Measurements from ENCODE around the gene HOXD9. TPM values are rescaled to one million over a fixed set of nuclear protein-coding genes. Genes with fewer than 3 reads are reported as not detected.

HOXD9 gene
- total and polyA plus RNA-seq, 7 donors, result 0.46 to 27.1 (median 10.6) TPM

GRCh38 chr2:176110415-176111308 lies 11.9 kb upstream of the HOXD9 start:
- Histone ChIP-seq H3K9me3 (no peaks in the 10 kb centered on the region), H3K36me3 (peaks cover 0 to 18% (median 0%) of the 10 kb centered on the region in 4 donors), H3K27me3 (peaks cover 0 to 73% (median 4%) of the 10 kb centered on the region in 3 donors), H3K4me3 (no peak overlapping the region), H3K4me1 (peaks cover 0 to 74% (median 43%) of the 10 kb centered on the region in 4 donors), H3K27ac (peak overlapping the region in 1 of 4 donors; percentile 92)
- TF ChIP-seq EP300 (IDR thresholded peaks at IDR 0.05) (no peak), POLR2A (IDR thresholded peaks at IDR 0.05) (no peak), POLR2AphosphoS5 (IDR thresholded peaks at IDR 0.05) (peak in 1 of 4 donors; percentile 21)
- intact Hi-C loops (cut with DNase I), result no loop called here
- 33 to 41% methylated on average over 7 of the region's 7 CpGs for WGBS, 2 donors
- no peak for DNase-seq

GRCh38 chr2:176111309-176111663 lies 11.2 kb upstream of the HOXD9 start:
- 3 to 9% methylated on average over 16 of the region's 16 CpGs for WGBS, 2 donors
- intact Hi-C loops (cut with DNase I), result no loop called here
- TF ChIP-seq POLR2AphosphoS5 (IDR thresholded peaks at IDR 0.05) (peak in 1 of 4 donors; percentile 14), CTCF (IDR thresholded peaks at IDR 0.05) (peak; percentile 37 to 68 (median 59)), POLR2A (IDR thresholded peaks at IDR 0.05) (no peak), EP300 (IDR thresholded peaks at IDR 0.05) (no peak)
- no peak for DNase-seq
- peaks cover 0 to 18% (median 0%) of the 10 kb centered on the region in 4 donors for H3K36me3 ChIP-seq
- H3K27me3 ChIP-seq, result peaks cover 0 to 73% (median 4%) of the 10 kb centered on the region in 3 donors
- peak overlapping the region in 2 of 4 donors; percentile 5 to 24 for H3K4me3 ChIP-seq
- H3K4me1 ChIP-seq, result peaks cover 0 to 69% (median 42%) of the 10 kb centered on the region in 4 donors
- no peaks in the 10 kb centered on the region for H3K9me3 ChIP-seq
- H3K27ac ChIP-seq, result peak overlapping the region in 3 of 4 donors; percentile 28 to 44 (median 41)

GRCh38 chr2:176111846-176112374 lies 10.6 kb upstream of the HOXD9 start:
- intact Hi-C loops (cut with DNase I), result no loop called here
- WGBS, 2 donors, result 21 to 39% methylated on average over 29 of the region's 29 CpGs
- peak overlapping the region in 3 of 4 donors; percentile 5 to 24 (median 23) for H3K4me3 ChIP-seq
- H3K9me3 ChIP-seq, result no peaks in the 10 kb centered on the region
- peaks cover 0 to 18% (median 0%) of the 10 kb centered on the region in 4 donors for H3K36me3 ChIP-seq
- H3K27ac ChIP-seq, result peak overlapping the region in 3 of 4 donors; percentile 28 to 44 (median 41)
- no peak for DNase-seq
- H3K27me3 ChIP-seq, result peaks cover 0 to 67% (median 4%) of the 10 kb centered on the region in 3 donors
- TF ChIP-seq POLR2A (IDR thresholded peaks at IDR 0.05) (no peak), POLR2AphosphoS5 (IDR thresholded peaks at IDR 0.05) (peak in 1 of 4 donors; percentile 4)
- H3K4me1 ChIP-seq, result peaks cover 0 to 63% (median 40%) of the 10 kb centered on the region in 4 donors

GRCh38 chr2:176112375-176113302 lies 9.9 kb upstream of the HOXD9 start:
- 35 to 69% methylated on average over 40 of the region's 40 CpGs for WGBS, 2 donors
- H3K27me3 ChIP-seq, result peaks cover 4 to 69% (median 4%) of the 10 kb centered on the region in 3 donors
- peak overlapping the region in 2 of 4 donors; percentile 23 to 24 for H3K4me3 ChIP-seq
- H3K9me3 ChIP-seq, result no peaks in the 10 kb centered on the region
- no peak for DNase-seq
- peaks cover 0 to 18% (median 0%) of the 10 kb centered on the region in 4 donors for H3K36me3 ChIP-seq
- H3K27ac ChIP-seq, result peak overlapping the region in 3 of 4 donors; percentile 28 to 44 (median 41)
- TF ChIP-seq POLR2AphosphoS5 (IDR thresholded peaks at IDR 0.05) (no peak), CTCF (IDR thresholded peaks at IDR 0.05) (no peak), POLR2A (IDR thresholded peaks at IDR 0.05) (no peak), EP300 (IDR thresholded peaks at IDR 0.05) (no peak)
- peaks cover 0 to 66% (median 41%) of the 10 kb centered on the region in 4 donors for H3K4me1 ChIP-seq
- intact Hi-C loops (cut with DNase I), result no loop called here
